GM12801 (cell line): Measurements from ENCODE around the gene PPP2R2D.

Source experiments
- TF ChIP-seq, protein P1 (sequence below): IDR thresholded peaks from one replicate; pipeline ENCODE4 v1.5.1; 2011; ENCODE audit warnings: control low read depth; ENCODE audit not compliant: insufficient read length; ENCODE audit errors: extremely low read depth

Gene PPP2R2D

DNA sequence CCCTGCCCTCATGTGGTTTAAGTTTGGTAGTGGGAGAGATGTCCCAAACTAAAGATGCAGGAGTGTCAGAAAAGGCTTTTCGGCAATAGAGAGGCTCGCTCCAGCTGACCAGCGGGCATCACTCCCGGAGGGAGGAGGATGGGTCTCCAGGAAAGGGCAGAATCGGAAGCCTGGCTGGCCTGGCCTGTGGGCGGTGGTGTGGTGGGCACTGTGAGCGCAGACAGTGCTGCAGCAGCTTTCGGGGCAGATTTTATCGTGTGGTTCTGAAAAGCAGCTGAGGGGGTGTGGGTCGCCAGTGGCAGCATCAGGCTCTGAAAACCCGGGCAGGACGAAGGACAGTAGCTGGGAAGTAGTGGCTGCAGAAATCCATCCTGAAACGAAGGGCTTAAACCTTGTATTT lies 68.1 kb downstream of the PPP2R2D start:
- TF ChIP-seq, protein P1, sequence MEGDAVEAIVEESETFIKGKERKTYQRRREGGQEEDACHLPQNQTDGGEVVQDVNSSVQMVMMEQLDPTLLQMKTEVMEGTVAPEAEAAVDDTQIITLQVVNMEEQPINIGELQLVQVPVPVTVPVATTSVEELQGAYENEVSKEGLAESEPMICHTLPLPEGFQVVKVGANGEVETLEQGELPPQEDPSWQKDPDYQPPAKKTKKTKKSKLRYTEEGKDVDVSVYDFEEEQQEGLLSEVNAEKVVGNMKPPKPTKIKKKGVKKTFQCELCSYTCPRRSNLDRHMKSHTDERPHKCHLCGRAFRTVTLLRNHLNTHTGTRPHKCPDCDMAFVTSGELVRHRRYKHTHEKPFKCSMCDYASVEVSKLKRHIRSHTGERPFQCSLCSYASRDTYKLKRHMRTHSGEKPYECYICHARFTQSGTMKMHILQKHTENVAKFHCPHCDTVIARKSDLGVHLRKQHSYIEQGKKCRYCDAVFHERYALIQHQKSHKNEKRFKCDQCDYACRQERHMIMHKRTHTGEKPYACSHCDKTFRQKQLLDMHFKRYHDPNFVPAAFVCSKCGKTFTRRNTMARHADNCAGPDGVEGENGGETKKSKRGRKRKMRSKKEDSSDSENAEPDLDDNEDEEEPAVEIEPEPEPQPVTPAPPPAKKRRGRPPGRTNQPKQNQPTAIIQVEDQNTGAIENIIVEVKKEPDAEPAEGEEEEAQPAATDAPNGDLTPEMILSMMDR = no peak

DNA sequence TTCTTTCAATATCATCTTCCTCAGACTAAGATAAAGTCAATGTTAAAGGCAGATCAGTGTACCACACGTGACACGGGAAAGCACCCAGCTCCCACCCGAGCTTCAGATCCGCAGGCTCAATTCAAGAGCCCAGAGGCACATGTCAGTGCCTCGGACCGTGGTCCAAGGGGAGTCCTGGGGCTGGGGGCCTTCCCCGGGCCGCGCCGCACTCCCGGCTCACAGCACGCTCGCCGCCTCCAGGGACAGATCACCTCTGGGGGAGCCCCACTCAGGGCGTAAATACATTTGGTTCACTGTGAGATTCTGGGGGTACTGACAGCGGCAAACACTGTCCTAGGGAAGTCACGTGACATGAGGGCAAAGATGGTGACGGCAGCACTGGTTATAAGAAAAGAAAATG lies 70.1 kb downstream of the PPP2R2D start:
- TF ChIP-seq, protein P1 = no peak

DNA sequence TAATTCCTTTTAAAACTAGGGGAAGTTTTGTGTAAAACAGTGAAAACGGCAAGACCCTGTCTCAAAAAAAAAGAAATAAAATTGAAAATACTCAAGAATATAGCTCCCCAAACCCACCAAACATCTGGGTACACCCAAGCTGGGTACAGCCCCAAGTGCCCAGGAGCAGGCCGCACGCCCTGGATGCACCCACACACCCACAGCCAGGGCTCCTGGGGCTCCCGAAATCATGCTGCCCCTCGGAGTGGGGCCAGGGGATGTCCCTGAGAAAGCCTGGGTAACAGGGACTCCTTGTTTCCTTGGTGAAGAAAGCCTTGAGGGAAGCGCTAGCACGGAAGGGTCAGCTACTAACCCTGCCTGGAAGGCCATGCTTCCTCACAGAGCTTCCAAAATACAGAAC lies 70.8 kb downstream of the PPP2R2D start:
- TF ChIP-seq, protein P1 = no peak

DNA sequence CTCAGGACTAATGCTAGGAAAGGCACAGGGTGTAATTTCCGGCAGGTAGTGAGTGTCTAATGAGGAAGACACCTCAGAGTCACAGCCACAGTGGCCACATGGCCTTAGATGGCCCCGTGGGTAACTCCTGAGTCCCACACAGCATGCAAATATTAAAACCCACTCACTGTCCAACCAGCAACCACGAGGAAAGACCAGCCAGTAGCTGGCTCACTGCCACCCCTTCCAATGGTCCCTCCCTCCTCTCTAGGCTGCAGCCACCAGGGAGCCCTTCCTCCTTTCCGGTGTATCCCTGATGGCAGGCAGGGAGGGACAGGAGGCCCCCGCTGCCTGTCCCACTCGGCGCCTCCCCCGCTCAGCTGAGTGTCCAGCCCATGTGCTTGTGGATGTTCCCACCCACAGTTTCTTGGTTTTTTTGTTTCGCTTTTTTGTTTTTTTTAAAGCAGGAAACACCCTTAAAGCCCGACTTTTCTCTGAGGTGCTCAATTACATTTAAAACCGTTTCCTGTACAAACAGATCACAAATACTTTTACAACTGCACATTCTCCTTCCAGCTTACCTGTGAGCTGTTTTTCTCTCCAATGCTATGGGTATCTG lies 71.8 kb downstream of the PPP2R2D start:
- TF ChIP-seq, protein P1 = no peak

DNA sequence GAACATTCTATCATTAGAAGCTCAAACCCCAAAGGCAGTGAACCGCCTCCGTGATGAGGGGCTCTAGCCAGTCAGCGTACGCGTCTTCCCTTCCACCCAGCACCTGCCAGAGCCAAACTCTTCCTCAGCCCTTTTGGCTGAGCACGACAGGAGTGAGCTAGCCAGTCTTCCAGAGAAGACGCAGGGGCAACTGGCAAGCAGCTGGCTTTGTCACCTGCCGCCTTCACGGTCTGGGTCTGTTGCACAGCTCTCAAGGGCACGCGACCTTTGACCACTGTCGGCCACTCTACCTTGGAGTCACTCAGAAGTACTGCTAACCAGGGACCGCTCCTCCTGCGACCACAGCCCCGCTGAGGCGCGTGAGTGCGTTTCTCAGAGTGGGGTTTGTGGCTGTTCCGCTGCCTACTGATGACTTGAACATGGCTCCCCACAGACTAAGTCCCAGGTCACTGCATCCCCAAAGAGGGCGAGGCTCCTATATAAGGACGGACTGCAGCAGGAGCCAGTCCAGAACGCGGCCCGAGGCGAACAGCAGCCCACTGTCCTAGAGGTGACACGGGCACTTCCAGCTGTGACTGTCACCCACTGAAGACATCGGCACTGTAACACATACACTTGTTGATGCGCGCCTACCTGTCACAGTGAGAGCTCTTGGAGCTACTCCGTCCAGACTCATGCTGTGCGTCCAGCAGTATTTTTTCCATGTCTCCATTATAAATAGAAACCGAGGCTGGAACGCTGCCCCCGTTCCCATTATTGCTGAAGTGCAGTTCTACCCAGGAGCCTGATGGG lies 72.5 kb downstream of the PPP2R2D start:
- TF ChIP-seq, protein P1 = no peak

DNA sequence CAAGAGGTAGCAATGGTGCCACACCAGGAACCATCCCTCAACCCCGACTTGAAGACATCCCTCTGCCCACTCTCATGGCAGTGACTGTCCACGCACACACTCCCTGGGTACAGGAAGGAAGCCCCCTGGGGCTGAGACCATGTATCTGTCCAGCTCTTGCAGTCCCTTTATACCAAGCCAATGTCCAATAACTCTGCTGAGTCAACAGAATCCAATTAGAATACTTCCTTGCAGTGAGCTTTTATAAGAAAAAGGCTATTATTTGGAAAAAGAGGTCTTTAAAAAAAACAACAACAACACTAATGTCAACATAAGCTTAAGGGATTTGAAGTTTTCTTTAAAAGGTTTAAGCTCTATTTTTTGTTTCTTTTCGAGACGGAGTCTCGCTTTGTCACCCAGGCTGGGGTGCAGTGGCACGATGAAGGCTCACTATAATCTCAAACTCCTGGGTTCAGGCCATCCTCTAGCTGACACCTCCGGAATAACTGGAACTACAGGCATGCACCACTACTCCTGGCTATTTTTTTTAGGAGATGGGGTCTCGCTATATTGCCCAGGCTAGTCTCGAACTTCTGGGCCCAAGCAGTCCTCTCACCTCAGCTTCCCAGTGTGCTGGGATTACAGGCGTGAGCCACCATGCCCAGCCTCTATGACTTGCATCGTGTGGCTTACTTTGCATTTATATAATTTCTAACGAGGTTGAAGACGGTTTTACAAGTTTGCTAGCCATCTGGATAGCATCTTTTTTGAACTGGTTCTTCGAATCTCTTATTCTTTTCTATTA lies 73.4 kb downstream of the PPP2R2D start:
- TF ChIP-seq, protein P1 = no peak

DNA sequence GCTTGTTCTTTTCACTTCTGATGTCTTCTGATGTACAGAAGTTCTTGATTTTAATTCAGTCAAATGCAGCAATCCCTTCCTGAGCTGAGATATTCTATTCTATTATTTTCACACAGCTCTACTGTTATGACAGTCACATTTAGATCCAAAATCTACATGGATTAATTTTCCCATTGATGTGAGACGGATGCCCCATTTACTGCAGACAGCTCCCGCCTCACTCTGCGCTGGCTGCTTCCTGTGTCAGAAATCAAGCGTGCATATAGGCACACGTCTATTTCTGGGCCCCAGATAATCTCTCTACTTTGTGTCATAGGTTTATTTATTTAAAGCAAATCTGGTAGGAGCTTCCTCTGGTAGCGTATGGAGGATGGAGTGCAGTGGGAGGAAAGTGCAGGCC lies 74.2 kb downstream of the PPP2R2D start:
- TF ChIP-seq, protein P1 = no peak
